ENCODE results near the gene SNRPD2. TPM values are rescaled to one million over a fixed set of nuclear protein-coding genes. Genes with fewer than 3 reads are reported as not detected.

SNRPD2 gene
- polyA plus RNA-seq, 10 donors, result 206 to 339 (median 266) TPM

Other genes with a start within 250 kb of the SNRPD2 start
- gene FOSB, start 224.0 kb downstream of the SNRPD2 start, polyA plus RNA-seq (ENCODE audit: insufficient read length in 10 of 10), result 100 to 1,000 TPM in 3 of 10 donors, 10 to 100 TPM in 7; 12.7 to 590 (median 84.2) TPM
- gene RTN2, start 194.9 kb downstream of the SNRPD2 start, polyA plus RNA-seq (ENCODE audit: insufficient read length in 10 of 10), result 100 to 1,000 TPM in 9 of 10 donors, 10 to 100 TPM in 1; 74.9 to 142 (median 129) TPM
- 1 to 10 TPM in 3 of 10 donors, under 1 TPM in 7; 0.66 to 2.4 (median 0.77) TPM for gene PPM1N, start 193.5 kb downstream of the SNRPD2 start, polyA plus RNA-seq (ENCODE audit: insufficient read length in 10 of 10)
- gene VASP, start 184.5 kb downstream of the SNRPD2 start, polyA plus RNA-seq (ENCODE audit: insufficient read length in 10 of 10), result 10 to 100 TPM; 45.7 to 65.7 (median 55.6) TPM
- gene OPA3, start 107.2 kb downstream of the SNRPD2 start, polyA plus RNA-seq (ENCODE audit: insufficient read length in 10 of 10), result 1 to 10 TPM; 5.6 to 7.8 (median 6.3) TPM
- 1 to 10 TPM; 1.4 to 3.6 (median 2.6) TPM for gene GPR4, start 89.7 kb downstream of the SNRPD2 start, polyA plus RNA-seq (ENCODE audit: insufficient read length in 10 of 10)
- gene EML2, start 52.6 kb downstream of the SNRPD2 start, polyA plus RNA-seq (ENCODE audit: insufficient read length in 10 of 10), result 10 to 100 TPM in 5 of 10 donors, 1 to 10 TPM in 5; 8.2 to 18.0 (median 10.1) TPM
- 1 to 10 TPM in 2 of 10 donors, under 1 TPM in 6, not detected in 2; 0.14 to 4.1 (median 0.48) TPM for gene GIPR, start 23.7 kb downstream of the SNRPD2 start, polyA plus RNA-seq (ENCODE audit: insufficient read length in 10 of 10)
- gene QPCTL, start 713 bp upstream of the SNRPD2 start, polyA plus RNA-seq (ENCODE audit: insufficient read length in 10 of 10), result 1 to 10 TPM; 2.1 to 4.5 (median 3.4) TPM
- 10 to 100 TPM in 6 of 10 donors, 1 to 10 TPM in 4; 8.3 to 15.3 (median 10.3) TPM for gene FBXO46, start 38.9 kb upstream of the SNRPD2 start, polyA plus RNA-seq (ENCODE audit: insufficient read length in 10 of 10)
- gene MEIOSIN, start 41.5 kb upstream of the SNRPD2 start, polyA plus RNA-seq (ENCODE audit: insufficient read length in 10 of 10), result under 1 TPM in 2 of 10 donors, not detected in 8; 0.09 to 0.14 TPM
- gene SIX5, start 77.3 kb upstream of the SNRPD2 start, polyA plus RNA-seq (ENCODE audit: insufficient read length in 10 of 10), result 10 to 100 TPM; 11.3 to 23.2 (median 17.4) TPM
- 100 to 1,000 TPM; 173 to 304 (median 270) TPM for gene DMPK, start 90.5 kb upstream of the SNRPD2 start, polyA plus RNA-seq (ENCODE audit: insufficient read length in 10 of 10)
- gene DMWD, start 100.9 kb upstream of the SNRPD2 start, polyA plus RNA-seq (ENCODE audit: insufficient read length in 10 of 10), result 10 to 100 TPM; 31.8 to 47.7 (median 38.3) TPM
- gene RSPH6A, start 123.4 kb upstream of the SNRPD2 start, polyA plus RNA-seq (ENCODE audit: insufficient read length in 10 of 10), result not detected
- 10 to 100 TPM; 34.2 to 42.1 (median 35.2) TPM for gene SYMPK, start 171.2 kb upstream of the SNRPD2 start, polyA plus RNA-seq (ENCODE audit: insufficient read length in 10 of 10)
- gene FOXA3, start 172.4 kb upstream of the SNRPD2 start, polyA plus RNA-seq (ENCODE audit: insufficient read length in 10 of 10), result not detected
- gene IRF2BP1, start 194.2 kb upstream of the SNRPD2 start, polyA plus RNA-seq (ENCODE audit: insufficient read length in 10 of 10), result 10 to 100 TPM; 10.2 to 19.7 (median 13.3) TPM
- gene MYPOP, start 210.7 kb upstream of the SNRPD2 start, polyA plus RNA-seq (ENCODE audit: insufficient read length in 10 of 10), result 1 to 10 TPM; 2.8 to 4.4 (median 3.7) TPM
- gene NANOS2, start 222.8 kb upstream of the SNRPD2 start, polyA plus RNA-seq (ENCODE audit: insufficient read length in 10 of 10), result not detected

Measured in muscle of back (tissue), 10 donors.